GM21423 (cell line): ENCODE results near the gene FBXO11.
"Not testable (repeated sequence)": the region's sequence is repeated elsewhere in the genome, so short reads cannot be mapped to it uniquely, and the experiment has no call there.

Source experiments
- ATAC-seq: cut with Tn5 transposase; IDR thresholded peaks from one replicate; pipeline ENCODE4 v1.9.1; 2021; ENCODE audit warnings: mild to moderate bottlenecking, moderate library complexity; ENCODE audit not compliant: unreplicated experiment

The FBXO11 gene

GRCh38 chr2:47899915-47900816, 6.1 kb downstream of the FBXO11 start:
- ATAC-seq: no peak

- peak; percentile 79 for ATAC-seq
These were observed 8.2 kb downstream of the FBXO11 start for GRCh38 chr2:47897883-47898731.

GRCh38 chr2:47897191-47897882, 9.0 kb downstream of the FBXO11 start:
- ATAC-seq: not testable (repeated sequence)

GRCh38 chr2:47896450-47896968, 9.8 kb downstream of the FBXO11 start:
- ATAC-seq: no peak

GRCh38 chr2:47893771-47894170, 12.5 kb downstream of the FBXO11 start:
- no peak for ATAC-seq

GRCh38 chr2:47892338-47892730, 14.0 kb downstream of the FBXO11 start:
- ATAC-seq: no peak

- no peak for ATAC-seq
These were observed 14.6 kb downstream of the FBXO11 start for GRCh38 chr2:47891369-47892337.

GRCh38 chr2:47890711-47891368, 15.5 kb downstream of the FBXO11 start:
- no peak for ATAC-seq

- ATAC-seq: no peak
These were observed 17.6 kb downstream of the FBXO11 start for GRCh38 chr2:47888581-47889280.

- no peak for ATAC-seq
These were observed 29.4 kb downstream of the FBXO11 start for GRCh38 chr2:47876912-47877311.

- no peak for ATAC-seq
These were observed 33.4 kb downstream of the FBXO11 start for GRCh38 chr2:47872941-47873340.

GRCh38 chr2:47870641-47871540, 35.4 kb downstream of the FBXO11 start:
- ATAC-seq: no peak

- no peak for ATAC-seq
These were observed 36.3 kb downstream of the FBXO11 start for GRCh38 chr2:47869859-47870595.

- no peak for ATAC-seq
These were observed 37.5 kb downstream of the FBXO11 start for GRCh38 chr2:47868611-47869352.

GRCh38 chr2:47867205-47867604, 39.1 kb downstream of the FBXO11 start:
- no peak for ATAC-seq

GRCh38 chr2:47864566-47864965, 41.7 kb downstream of the FBXO11 start:
- no peak for ATAC-seq
